Suprapubic skin (tissue), 4 donors: Measurements from ENCODE around the gene MAN2B2.

Experiments
- EP300 ChIP-seq: sonication (generic); formaldehyde crosslinking; IDR thresholded peaks from one replicate; pipeline ENCODE4 v1.6.1; 2017; ENCODE audit warnings: antibody characterized with exemption
- POLR2A ChIP-seq, 2 donors: fragments of 450-650 bp; IDR thresholded peaks; one replicate each; pipeline ENCODE4 v1.6.1; 2017; ENCODE audit warnings: antibody characterized with exemption in 2 of 2, mild to moderate bottlenecking in 2 of 2, moderate library complexity in 2 of 2
- POLR2AphosphoS5 ChIP-seq, 3 donors: sonication (generic); formaldehyde crosslinking; IDR thresholded peaks; one replicate each; pipeline ENCODE4 v1.6.1; 2017; ENCODE audit warnings: antibody characterized with exemption in 3 of 3
- TF ChIP-seq, protein P1 (sequence below), 2 donors: fragments of 200-600 bp in 1 of 2; fragments of 450-650 bp in 1 of 2; sonication (generic) in 1 of 2; IDR thresholded peaks; one replicate each; pipeline ENCODE4 v1.5.1; 2016 to 2019; ENCODE audit warnings: antibody characterized with exemption in 2 of 2, mild to moderate bottlenecking in 1 of 2, moderate library complexity in 1 of 2

DNA sequence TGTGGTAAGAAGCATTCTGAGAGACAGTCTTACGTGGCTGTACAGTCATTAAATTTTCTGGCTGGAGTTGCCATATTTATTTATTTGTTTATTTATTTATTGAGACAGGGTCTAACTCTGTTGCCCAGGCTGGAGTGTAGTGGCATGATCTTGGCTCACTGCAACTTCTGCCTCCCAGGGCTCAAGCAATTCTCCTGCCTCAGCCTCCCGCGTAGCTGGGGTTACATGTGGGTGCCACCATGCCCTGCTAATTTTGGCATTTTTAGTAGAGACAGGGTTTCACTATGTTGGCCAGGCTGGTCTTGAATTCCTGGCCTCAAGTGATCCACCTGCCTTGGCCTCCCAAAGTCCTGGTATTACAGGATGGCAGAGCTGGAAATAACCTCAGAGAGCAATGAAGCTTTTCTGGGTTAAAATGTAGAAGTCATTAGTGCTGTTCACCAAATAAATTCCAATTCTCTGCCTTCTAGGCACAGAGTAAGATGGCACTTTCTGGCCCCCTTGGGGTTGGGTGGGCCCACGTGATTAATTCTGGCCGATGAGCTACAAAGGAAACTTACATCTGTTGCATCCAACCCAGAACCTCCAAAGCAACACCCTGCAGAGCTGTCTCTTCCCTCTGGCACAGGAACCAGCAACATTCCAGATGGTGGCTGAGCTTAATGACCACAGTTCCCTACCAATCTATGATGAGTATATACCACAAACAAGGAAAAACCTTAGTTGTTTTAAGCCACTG is 70.0 kb downstream of the MAN2B2 start:
- TF ChIP-seq POLR2A (IDR thresholded peaks at IDR 0.05) (no peak), EP300 (no peak), POLR2AphosphoS5 (IDR thresholded peaks at IDR 0.05) (no peak)
- TF ChIP-seq, protein P1, sequence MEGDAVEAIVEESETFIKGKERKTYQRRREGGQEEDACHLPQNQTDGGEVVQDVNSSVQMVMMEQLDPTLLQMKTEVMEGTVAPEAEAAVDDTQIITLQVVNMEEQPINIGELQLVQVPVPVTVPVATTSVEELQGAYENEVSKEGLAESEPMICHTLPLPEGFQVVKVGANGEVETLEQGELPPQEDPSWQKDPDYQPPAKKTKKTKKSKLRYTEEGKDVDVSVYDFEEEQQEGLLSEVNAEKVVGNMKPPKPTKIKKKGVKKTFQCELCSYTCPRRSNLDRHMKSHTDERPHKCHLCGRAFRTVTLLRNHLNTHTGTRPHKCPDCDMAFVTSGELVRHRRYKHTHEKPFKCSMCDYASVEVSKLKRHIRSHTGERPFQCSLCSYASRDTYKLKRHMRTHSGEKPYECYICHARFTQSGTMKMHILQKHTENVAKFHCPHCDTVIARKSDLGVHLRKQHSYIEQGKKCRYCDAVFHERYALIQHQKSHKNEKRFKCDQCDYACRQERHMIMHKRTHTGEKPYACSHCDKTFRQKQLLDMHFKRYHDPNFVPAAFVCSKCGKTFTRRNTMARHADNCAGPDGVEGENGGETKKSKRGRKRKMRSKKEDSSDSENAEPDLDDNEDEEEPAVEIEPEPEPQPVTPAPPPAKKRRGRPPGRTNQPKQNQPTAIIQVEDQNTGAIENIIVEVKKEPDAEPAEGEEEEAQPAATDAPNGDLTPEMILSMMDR (IDR thresholded peaks at IDR 0.05): no peak
